ENCODE results near the gene YJU2.
A peak's percentile ranks its signal among the peaks of the same experiment; 100 is the strongest.

Gene YJU2

GRCh38 chr19:4246767-4247593, at the start of gene YJU2:
Gene YJU2, plus strand, starts transcription at chr19:4247080. Its CDS starts 67 bp downstream, at chr19:4247147.
- TF ChIP-seq CTCF (conservative IDR thresholded peaks at IDR 0.05) (peak; percentile 76), ZFX (IDR thresholded peaks at IDR 0.05) (peak; percentile 36; the same call in 1 of the 2 replicates)
- H3K27ac ChIP-seq, result peak within 1 kb of the TSS; percentile 74

- TF ChIP-seq ZFX (IDR thresholded peaks at IDR 0.05) (no peak), CTCF (conservative IDR thresholded peaks at IDR 0.05) (no peak)
These were observed 49.7 kb upstream of the YJU2 start for GRCh38 chr19:4197228-4197624.

GRCh38 chr19:4197625-4198466, 49.0 kb upstream of the YJU2 start:
- H3K27ac ChIP-seq, result no peak overlapping the region
- TF ChIP-seq ZFX (IDR thresholded peaks at IDR 0.05) (no peak), CTCF (conservative IDR thresholded peaks at IDR 0.05) (no peak)

More at GRCh38 chr19:4197228-4197624, 49.7 kb upstream of the YJU2 start:
- H3K27ac ChIP-seq, result no peak overlapping the region

GRCh38 chr19:4198467-4199126, 48.3 kb upstream of the YJU2 start:
- H3K27ac ChIP-seq, result no peak overlapping the region

GRCh38 chr19:4199699-4200293, 47.1 kb upstream of the YJU2 start:
- TF ChIP-seq ZFX (IDR thresholded peaks at IDR 0.05) (no peak), CTCF (conservative IDR thresholded peaks at IDR 0.05) (no peak)
- no peak overlapping the region for H3K27ac ChIP-seq

More at GRCh38 chr19:4198467-4199126, 48.3 kb upstream of the YJU2 start:
- TF ChIP-seq CTCF (conservative IDR thresholded peaks at IDR 0.05) (no peak), ZFX (IDR thresholded peaks at IDR 0.05) (no peak)

- TF ChIP-seq CTCF (conservative IDR thresholded peaks at IDR 0.05), result no peak
- TF ChIP-seq ZFX (IDR thresholded peaks at IDR 0.05), result no peak
These were observed 45.8 kb upstream of the YJU2 start for GRCh38 chr19:4200940-4201542.

More at GRCh38 chr19:4200940-4201542, 45.8 kb upstream of the YJU2 start:
- H3K27ac ChIP-seq, result no peak overlapping the region
